ENCODE measurements around the gene RNF114.

RNF114 gene

DNA sequence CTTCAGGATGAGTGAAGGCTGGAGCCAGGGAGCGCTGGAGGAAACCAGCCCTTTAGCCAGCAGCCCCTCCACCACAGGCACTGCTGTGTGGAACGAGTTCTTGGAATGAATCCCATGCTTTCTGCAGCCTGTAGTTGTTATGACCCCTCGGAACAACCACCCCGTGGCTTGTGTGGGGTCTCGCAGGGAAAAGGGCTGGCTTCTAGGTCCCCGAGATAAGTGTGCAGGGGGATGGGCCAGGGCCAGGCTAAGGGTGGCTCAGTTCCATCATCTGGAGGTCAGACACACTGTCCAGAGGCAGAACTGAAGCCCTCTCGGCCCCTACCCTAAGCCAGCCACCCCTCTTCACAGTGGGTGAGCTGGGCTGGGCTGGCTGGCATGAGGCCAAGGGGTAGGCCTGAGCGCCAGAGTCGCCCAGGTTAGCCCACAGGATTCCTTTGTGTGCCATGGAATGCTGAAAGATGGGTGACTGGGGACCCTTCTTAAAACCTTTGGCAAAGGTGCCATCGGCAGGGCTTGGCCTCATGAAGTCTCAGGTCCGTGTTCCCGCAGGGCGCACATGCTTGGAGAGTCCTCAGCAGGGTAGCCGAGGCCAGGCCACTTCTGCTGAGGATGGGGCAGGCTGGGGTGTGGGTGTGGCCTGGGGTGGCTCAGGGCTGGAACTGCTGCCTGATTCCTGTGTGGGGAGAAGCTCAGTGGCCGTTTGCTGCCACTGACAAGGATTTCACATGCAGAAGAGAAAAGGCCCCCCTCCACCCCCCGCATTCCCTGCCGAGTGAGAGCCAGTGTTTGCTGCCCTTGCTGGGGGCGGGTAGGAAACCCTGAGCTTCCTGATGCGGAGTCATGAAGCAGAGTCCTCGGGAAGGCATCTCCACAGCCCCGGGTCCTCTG, 45.5 kb upstream of the RNF114 start:
- TF ChIP-seq, protein P1, sequence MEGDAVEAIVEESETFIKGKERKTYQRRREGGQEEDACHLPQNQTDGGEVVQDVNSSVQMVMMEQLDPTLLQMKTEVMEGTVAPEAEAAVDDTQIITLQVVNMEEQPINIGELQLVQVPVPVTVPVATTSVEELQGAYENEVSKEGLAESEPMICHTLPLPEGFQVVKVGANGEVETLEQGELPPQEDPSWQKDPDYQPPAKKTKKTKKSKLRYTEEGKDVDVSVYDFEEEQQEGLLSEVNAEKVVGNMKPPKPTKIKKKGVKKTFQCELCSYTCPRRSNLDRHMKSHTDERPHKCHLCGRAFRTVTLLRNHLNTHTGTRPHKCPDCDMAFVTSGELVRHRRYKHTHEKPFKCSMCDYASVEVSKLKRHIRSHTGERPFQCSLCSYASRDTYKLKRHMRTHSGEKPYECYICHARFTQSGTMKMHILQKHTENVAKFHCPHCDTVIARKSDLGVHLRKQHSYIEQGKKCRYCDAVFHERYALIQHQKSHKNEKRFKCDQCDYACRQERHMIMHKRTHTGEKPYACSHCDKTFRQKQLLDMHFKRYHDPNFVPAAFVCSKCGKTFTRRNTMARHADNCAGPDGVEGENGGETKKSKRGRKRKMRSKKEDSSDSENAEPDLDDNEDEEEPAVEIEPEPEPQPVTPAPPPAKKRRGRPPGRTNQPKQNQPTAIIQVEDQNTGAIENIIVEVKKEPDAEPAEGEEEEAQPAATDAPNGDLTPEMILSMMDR (IDR thresholded peaks at IDR 0.05), result no peak

DNA sequence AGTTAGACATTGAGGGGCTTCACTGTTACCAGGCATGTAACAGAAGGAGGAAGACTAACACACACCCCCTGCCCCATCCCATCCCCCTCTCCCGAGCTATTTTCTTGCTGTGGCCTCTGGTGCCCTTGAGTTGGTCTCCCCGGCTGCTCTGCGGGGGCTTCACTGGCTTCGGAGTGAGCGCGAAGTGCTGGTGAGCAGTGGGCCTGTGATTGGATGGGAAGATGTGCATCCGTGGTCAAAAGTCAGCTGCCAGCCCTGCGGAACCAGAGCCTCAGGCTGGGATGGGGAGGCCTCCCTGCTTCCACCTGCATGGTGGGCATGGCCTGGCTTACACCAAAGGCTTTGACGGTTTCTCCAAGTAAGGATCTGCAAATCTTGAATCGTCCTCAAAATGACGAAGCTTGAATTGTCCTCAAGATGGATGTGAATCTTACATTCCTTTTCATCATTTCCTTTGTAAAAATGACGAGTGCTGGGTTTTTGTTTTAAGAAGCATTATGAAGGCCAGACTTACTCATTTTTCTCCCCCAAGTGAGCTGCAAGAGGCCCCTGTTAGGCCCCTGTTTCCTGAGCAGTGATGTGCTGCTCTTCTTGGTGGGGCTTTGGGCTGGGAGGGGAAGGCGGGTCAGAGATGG, 44.6 kb upstream of the RNF114 start:
- TF ChIP-seq, protein P1 (IDR thresholded peaks at IDR 0.05), result no peak

DNA sequence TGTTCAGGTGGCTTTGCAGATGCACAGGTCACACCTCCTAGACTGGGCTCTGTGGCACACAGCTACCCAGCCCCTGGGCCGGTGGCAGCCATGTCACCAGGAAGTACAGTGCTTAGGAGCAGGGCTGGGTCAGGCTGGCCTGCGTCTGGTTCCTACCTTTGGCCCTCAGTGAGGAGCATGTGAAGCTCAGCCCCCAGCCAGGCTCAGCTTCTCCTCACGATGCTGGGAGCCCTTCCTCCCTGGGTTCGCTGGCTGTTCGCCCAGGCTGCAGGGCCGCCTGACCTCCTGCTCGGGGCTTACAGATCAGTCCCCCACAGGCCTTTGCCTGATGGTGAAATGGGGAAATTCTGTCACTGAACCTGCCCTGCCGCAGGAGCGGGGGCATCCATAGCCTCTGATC, 43.9 kb upstream of the RNF114 start:
- TF ChIP-seq, protein P1 (IDR thresholded peaks at IDR 0.05), result no peak

DNA sequence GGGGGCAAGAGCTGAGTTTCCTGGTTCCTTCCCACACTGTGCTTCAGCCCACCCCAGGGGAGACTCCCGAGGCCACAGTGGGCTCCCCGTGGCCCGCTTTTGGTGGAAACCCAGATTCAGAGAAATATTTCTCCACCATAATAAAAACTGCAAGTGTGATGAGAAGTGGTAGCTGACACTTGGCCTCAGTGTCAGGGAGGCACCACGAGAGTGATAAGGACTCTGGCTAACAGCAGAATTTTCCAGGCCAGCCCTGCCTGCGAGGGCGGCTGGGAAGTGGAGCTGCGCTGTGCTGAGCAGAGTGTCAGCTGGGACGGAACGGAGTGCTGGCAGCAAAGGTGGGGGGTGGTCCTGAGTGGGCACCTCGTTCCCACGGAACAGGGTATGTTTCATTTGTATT, 43.4 kb upstream of the RNF114 start:
- TF ChIP-seq, protein P1 (IDR thresholded peaks at IDR 0.05), result no peak

DNA sequence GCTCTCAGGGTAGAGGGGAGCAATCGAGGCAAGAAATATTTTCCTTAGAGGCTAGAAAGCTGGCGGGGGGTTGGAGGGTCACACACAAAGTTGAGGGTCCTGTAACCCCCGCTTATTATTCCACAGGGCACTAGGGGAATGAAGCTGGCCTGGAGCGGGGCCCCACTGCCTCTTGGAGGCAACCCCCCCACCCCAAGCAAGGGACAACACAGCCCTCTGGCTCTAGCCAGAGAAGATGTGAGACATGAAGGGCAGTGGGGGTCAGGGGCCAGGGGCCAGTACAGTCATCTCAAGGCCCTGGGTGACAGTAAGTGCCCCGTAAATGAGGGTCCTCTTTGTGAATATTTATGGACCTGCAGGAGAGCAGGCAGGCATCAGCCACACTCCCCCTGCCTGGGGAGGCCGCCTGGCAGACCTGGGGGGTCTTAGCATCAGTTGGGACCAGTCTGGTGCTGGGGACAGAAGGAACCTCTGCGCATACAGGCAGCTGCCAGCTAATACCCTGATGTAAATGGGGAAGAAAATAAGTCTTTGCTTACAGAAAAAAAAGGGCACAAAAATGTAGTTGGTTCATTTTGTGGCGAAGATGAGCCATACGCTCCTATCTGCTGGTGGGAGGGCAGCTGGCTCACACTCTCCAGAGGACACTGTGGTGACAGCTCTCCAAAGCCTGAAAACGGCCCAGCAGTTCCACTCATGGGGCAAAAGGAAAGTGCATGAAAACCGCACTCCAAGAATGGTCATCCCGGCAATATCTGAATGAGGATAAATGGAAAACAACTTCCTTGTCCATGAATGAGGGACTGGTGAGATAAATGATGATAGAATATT, 42.7 kb upstream of the RNF114 start:
- TF ChIP-seq, protein P1 (IDR thresholded peaks at IDR 0.05), result no peak

DNA sequence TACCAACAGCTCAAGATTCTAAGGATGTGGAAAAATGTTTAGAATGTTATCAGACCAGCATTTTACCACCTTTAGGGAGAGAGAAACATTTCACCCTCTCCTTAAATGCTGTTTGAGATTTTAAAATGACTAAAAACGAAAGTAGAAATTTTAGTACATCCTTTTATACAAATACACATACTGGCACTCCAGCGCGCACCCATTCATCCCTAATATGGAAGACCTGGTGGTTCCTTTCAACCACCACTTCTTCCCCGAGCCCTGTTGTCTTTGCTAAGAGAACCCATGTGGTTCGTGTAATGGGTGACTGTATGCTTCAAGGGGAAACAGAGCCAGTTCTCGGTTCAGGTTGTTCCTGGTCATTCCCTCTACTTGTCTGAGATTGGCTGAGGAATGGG, 42.1 kb upstream of the RNF114 start:
- TF ChIP-seq, protein P1 (IDR thresholded peaks at IDR 0.05), result no peak

DNA sequence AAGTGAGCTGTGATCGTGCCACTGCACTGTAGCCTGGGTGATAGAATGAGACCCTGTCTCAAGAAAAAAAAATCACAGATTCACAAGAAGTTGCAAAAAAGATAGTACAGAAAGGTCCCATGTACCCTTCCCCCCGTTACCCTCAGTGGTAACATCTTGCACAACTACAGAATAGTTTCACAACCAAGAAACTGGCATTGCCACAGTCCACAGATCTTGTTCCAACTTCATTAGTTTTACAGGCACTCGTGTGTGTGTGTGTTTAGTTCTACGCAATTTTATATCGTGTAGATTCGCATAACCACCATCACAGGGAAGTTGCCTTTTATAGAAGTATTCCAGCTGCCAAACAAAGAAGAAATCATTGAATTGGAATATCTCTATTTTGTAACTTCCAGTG, 40.0 kb upstream of the RNF114 start:
- TF ChIP-seq, protein P1 (IDR thresholded peaks at IDR 0.05), result no peak
